HepG2 (cell line): ENCODE measurements around the gene C20orf96. TPM values are rescaled to one million over a fixed set of nuclear protein-coding genes. Genes with fewer than 3 reads are reported as not detected.
A peak's percentile ranks its signal among the peaks of the same experiment; 100 is the strongest.

Source experiments
- ARHGAP35 ChIP-seq: sonication (generic); formaldehyde crosslinking; IDR thresholded peaks from 2 replicates; pipeline ENCODE4 v1.9.0; 2022; ENCODE audit warnings: mild to moderate bottlenecking, inconsistent platforms, moderate library complexity, missing genetic modification reagents, borderline replicate concordance
- CBX1 ChIP-seq: IDR thresholded peaks from one replicate; pipeline ENCODE4 v1.6.1; 2016; ENCODE audit warnings: antibody characterized with exemption, low read depth
- CHCHD3 ChIP-seq: sonication (generic); formaldehyde crosslinking; IDR thresholded peaks from 2 replicates; pipeline ENCODE4 v1.8.0; 2022; ENCODE audit warnings: mild to moderate bottlenecking, missing genetic modification reagents, moderate library complexity
- HNRNPUL1 ChIP-seq: fragments of 200-400 bp; formaldehyde crosslinking; IDR thresholded peaks from 2 replicates; pipeline ENCODE4 v1.6.1; 2017; ENCODE audit warnings: low read depth, mild to moderate bottlenecking, low read length, moderate library complexity
- HOXA5 ChIP-seq: sonication (generic); formaldehyde crosslinking; IDR thresholded peaks from 2 replicates; pipeline ENCODE4 v1.4.0; 2020; ENCODE audit warnings: missing genetic modification reagents
- KAT2B ChIP-seq: fragments of 150-350 bp; IDR thresholded peaks from 2 replicates; pipeline ENCODE4 v1.6.1; 2014; ENCODE audit warnings: low read depth, low read length, borderline replicate concordance
- MAFG ChIP-seq: sonication (generic); formaldehyde crosslinking; IDR thresholded peaks from 2 replicates; pipeline ENCODE4 v1.5.1; 2020; ENCODE audit warnings: mild to moderate bottlenecking, missing genetic modification reagents
- MTA1 ChIP-seq: sonication (generic); formaldehyde crosslinking; IDR thresholded peaks from 2 replicates; pipeline ENCODE4 v1.4.0; 2020; ENCODE audit warnings: missing genetic modification reagents, mild to moderate bottlenecking, borderline replicate concordance
- MYNN ChIP-seq: sonication (generic); formaldehyde crosslinking; IDR thresholded peaks from 2 replicates; pipeline ENCODE4 v1.4.0; 2020; ENCODE audit warnings: mild to moderate bottlenecking, low read depth, missing genetic modification reagents
- RXRA ChIP-seq: sonication (generic); formaldehyde crosslinking; IDR thresholded peaks from 2 replicates; pipeline ENCODE4 v1.5.1; 2020; ENCODE audit warnings: missing genetic modification reagents
- STAG1 ChIP-seq: sonication (generic); formaldehyde crosslinking; IDR thresholded peaks from 2 replicates; pipeline ENCODE4 v1.4.0; 2020; ENCODE audit warnings: missing genetic modification reagents
- ZFYVE20 ChIP-seq: sonication (generic); formaldehyde crosslinking; IDR thresholded peaks from 2 replicates; pipeline ENCODE4 v1.8.0; 2023; ENCODE audit warnings: low read depth, mild to moderate bottlenecking, moderate library complexity, missing genetic modification reagents, borderline replicate concordance
- ZKSCAN1 ChIP-seq: fragments of 150-350 bp; IDR thresholded peaks from 2 replicates; pipeline ENCODE4 v1.6.1; 2014; ENCODE audit warnings: low read length
- ZNF382 ChIP-seq: sonication (generic); formaldehyde crosslinking; IDR thresholded peaks from 2 replicates; pipeline ENCODE4 v1.5.0; 2020; ENCODE audit warnings: missing genetic modification reagents, mild to moderate bottlenecking, borderline replicate concordance
- ZNF501 ChIP-seq: sonication (generic); formaldehyde crosslinking; IDR thresholded peaks from 2 replicates; pipeline ENCODE4 v1.5.1; 2020; ENCODE audit warnings: mild to moderate bottlenecking, moderate library complexity, missing genetic modification reagents
- ZNF512B ChIP-seq: sonication (generic); formaldehyde crosslinking; IDR thresholded peaks from 2 replicates; pipeline ENCODE4 v1.5.1; 2020; ENCODE audit warnings: missing genetic modification reagents, mild to moderate bottlenecking, borderline replicate concordance
- ZNF687 ChIP-seq: sonication (generic); formaldehyde crosslinking; IDR thresholded peaks from 2 replicates; pipeline ENCODE4 v1.5.1; 2020; ENCODE audit warnings: mild to moderate bottlenecking, missing genetic modification reagents, moderate library complexity
- polyA plus RNA-seq, 8 experiments: library from polyadenylated mRNA; depleted of rRNA in 3 of 8; stranded (reverse) in 7 of 8; unstranded in 1 of 8; fragments of >200 nt; fragmentation: Illumina TruSeq in 4 of 8; extraction: Trizol in 4 of 8; gene quantifications; 2 replicates each; pipeline versions ENCODE4 v1.2.1 to v1.2.3, GENCODE V29; 2011 to 2016; ENCODE audit warnings: low read depth in 4 of 8, missing spikeins in 1 of 8, mixed read lengths in 1 of 8; ENCODE audit not compliant: insufficient read depth in 1 of 8
- total RNA-seq, 5 experiments: library from RNA; depleted of rRNA; stranded (reverse); fragments of >200 nt; fragmentation: Illumina TruSeq; extraction: Trizol; gene quantifications; 2 replicates each; pipeline ENCODE4 v1.2.3, GENCODE V29; 2016; ENCODE audit warnings: low read depth in 1 of 5
- TF ChIP-seq, protein P1 (sequence below): sonication (generic); formaldehyde crosslinking; IDR thresholded peaks from 2 replicates; pipeline ENCODE4 v1.5.0; 2020; ENCODE audit warnings: missing genetic modification reagents, mild to moderate bottlenecking, borderline replicate concordance
- TF ChIP-seq, protein P2 (sequence below): sonication (generic); formaldehyde crosslinking; conservative IDR thresholded peaks from 2 replicates; pipeline ENCODE4 v1.5.0; 2020; ENCODE audit warnings: missing genetic modification reagents

Gene C20orf96
- total and polyA plus RNA-seq, 2 of the 13 experiments (the other 11 are each of a cell fraction or from before 2014, with no cell fraction given), result 3.8 to 20.6 TPM

DNA sequence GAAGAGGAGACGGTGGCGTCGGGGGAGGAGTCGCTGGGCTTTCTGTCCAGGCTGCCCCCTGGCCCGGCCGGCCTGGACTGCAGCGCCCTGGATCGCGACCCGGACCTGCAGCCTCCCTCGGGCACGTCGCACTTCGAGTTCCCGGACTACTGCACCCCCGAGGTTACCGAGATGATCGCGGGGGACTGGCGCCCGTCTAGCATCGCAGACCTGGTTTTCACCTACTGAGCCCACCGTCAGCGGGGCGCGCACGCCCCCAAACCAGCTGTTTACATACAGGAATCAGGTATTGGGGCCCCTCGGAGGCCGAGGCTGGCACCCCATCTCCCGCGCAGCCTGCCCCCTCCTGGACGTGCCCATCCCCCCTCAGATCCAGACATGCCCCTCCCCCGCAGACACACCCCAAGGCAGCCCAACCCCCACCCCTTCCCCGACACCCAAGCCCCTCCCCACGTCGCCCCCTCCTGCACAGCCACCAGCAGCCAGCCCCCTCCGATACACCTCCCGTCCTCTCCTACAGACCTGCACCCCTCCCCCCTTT is 36.2 kb upstream of the C20orf96 start (continued):
- TF ChIP-seq, protein P1, sequence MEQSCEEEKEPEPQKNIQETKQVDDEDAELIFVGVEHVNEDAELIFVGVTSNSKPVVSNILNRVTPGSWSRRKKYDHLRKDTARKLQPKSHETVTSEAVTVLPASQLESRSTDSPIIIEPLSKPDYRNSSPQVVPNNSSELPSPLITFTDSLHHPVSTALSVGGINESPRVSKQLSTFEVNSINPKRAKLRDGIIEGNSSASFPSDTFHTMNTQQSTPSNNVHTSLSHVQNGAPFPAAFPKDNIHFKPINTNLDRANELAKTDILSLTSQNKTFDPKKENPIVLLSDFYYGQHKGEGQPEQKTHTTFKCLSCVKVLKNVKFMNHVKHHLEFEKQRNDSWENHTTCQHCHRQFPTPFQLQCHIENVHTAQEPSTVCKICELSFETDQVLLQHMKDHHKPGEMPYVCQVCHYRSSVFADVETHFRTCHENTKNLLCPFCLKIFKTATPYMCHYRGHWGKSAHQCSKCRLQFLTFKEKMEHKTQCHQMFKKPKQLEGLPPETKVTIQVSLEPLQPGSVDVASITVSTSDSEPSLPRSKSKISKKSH (CRISPR knock-in tag), result peak; percentile 56; the same call in 1 of the 2 replicates
- TF ChIP-seq ZNF687 (peak; percentile 47; the same call in 1 of the 2 replicates), RXRA (CRISPR knock-in tag) (peak; percentile 54; the same call in 1 of the 2 replicates), ARHGAP35 (CRISPR knock-in tag) (peak; percentile 35; the same call in 1 of the 2 replicates), ZNF512B (CRISPR knock-in tag) (peak; percentile 90; the same call in 1 of the 2 replicates), KAT2B (no peak), MTA1 (CRISPR knock-in tag) (peak; percentile 32; the same call in 1 of the 2 replicates), ZNF501 (no peak), STAG1 (CRISPR knock-in tag) (no peak), ZNF382 (no peak), MYNN (0 out of 2 replicates have a peak, but pooled peaks have one; percentile 48), ZFYVE20 (CRISPR knock-in tag) (0 out of 2 replicates have a peak, but pooled peaks have one; percentile 73), ZKSCAN1 (no peak), HNRNPUL1 (no peak), CHCHD3 (peak; percentile 43; the same call in 1 of the 2 replicates), MAFG (CRISPR knock-in tag) (peak; percentile 56; the same call in 1 of the 2 replicates), HOXA5 (CRISPR knock-in tag) (0 out of 2 replicates have a peak, but pooled peaks have one; percentile 18), CBX1 (peak; percentile 53)
- TF ChIP-seq, protein P2, sequence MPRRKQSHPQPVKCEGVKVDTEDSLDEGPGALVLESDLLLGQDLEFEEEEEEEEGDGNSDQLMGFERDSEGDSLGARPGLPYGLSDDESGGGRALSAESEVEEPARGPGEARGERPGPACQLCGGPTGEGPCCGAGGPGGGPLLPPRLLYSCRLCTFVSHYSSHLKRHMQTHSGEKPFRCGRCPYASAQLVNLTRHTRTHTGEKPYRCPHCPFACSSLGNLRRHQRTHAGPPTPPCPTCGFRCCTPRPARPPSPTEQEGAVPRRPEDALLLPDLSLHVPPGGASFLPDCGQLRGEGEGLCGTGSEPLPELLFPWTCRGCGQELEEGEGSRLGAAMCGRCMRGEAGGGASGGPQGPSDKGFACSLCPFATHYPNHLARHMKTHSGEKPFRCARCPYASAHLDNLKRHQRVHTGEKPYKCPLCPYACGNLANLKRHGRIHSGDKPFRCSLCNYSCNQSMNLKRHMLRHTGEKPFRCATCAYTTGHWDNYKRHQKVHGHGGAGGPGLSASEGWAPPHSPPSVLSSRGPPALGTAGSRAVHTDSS (CRISPR knock-in tag), result 0 out of 2 replicates have a peak, but pooled peaks have one; percentile 21
